ENCODE measurements around the gene SLC12A8. TPM values are rescaled to one million over a fixed set of nuclear protein-coding genes. Genes with fewer than 3 reads are reported as not detected.

SLC12A8 gene
- polyA plus RNA-seq, 5 donors, result 1.3 to 1.7 (median 1.5) TPM

- no peak for DNase-seq
Observed at GRCh38 chr3:125032683-125033082, 179.9 kb downstream of the SLC12A8 start.

Other genes starting within 250 kb of the SLC12A8 start
- gene HEG1, start 156.8 kb downstream of the SLC12A8 start, polyA plus RNA-seq (ENCODE audit: insufficient read depth in 1 of 5, insufficient read length in 5 of 5, low replicate concordance in 1 of 5), result 10 to 100 TPM; 37.9 to 56.3 (median 48.4) TPM
- 10 to 100 TPM; 22.5 to 42.3 (median 40.6) TPM for gene ZNF148, start 162.6 kb upstream of the SLC12A8 start, polyA plus RNA-seq (ENCODE audit: insufficient read depth in 1 of 5, insufficient read length in 5 of 5, low replicate concordance in 1 of 5)

All from right lung (tissue), 5 donors.